Left lung (tissue), 10 donors: ENCODE data around the gene NWD2. TPM values are rescaled to one million over a fixed set of nuclear protein-coding genes. Genes with fewer than 3 reads are reported as not detected.

Source experiments
- ATAC-seq: fragments of 200-7000 bp; cut with Tn5 transposase; one replicate; pipeline ENCODE4 v1.9.1; 2020; ENCODE audit warnings: moderate library complexity
- DNase-seq, 4 donors: peaks; one replicate each; pipeline ENCODE4 v3.0.0-alpha.2; 2013 to 2020
- H3K27ac ChIP-seq, 2 donors: fragments of 200-600 bp; sonication (generic) in 1 of 2; one replicate each; pipeline versions ENCODE4 v1.5.0 to v1.8.0; 2020 to 2021
- H3K27me3 ChIP-seq, 2 donors: fragments of 200-600 bp; sonication (generic) in 1 of 2; one replicate each; pipeline versions ENCODE4 v1.5.0 to v1.8.0; 2020 to 2021
- H3K36me3 ChIP-seq, 2 donors: fragments of 200-600 bp; sonication (generic) in 1 of 2; one replicate each; pipeline versions ENCODE4 v1.5.0 to v1.8.0; 2020 to 2021
- H3K4me1 ChIP-seq, 2 donors: fragments of 200-600 bp; one replicate each; pipeline ENCODE4 v1.8.0; 2021
- H3K4me3 ChIP-seq, 2 donors: fragments of 200-600 bp; sonication (generic) in 1 of 2; one replicate each; pipeline versions ENCODE4 v1.5.0 to v1.8.0; 2020 to 2021; ENCODE audit warnings: mild to moderate bottlenecking in 1 of 2
- H3K9me3 ChIP-seq, 2 donors: fragments of 200-600 bp; sonication (generic) in 1 of 2; one replicate each; pipeline versions ENCODE4 v1.5.0 to v1.8.0; 2020 to 2021
- CTCF ChIP-seq, 2 donors: fragments of 200-600 bp; sonication (generic) in 1 of 2; IDR thresholded peaks; one replicate each; pipeline versions ENCODE4 v1.5.0 to v1.8.0; 2021; ENCODE audit warnings: antibody characterized with exemption in 2 of 2
- intact Hi-C, 2 donors: fragments of 100-400 bp; cut with DNase I; formaldehyde crosslinking; loops; one replicate each; pipeline versions ENCODE4 v1.11.2 to v1.14.2; 2022
- polyA plus RNA-seq, 6 donors: library from polyadenylated mRNA; unstranded; fragments of 120-200 nt; gene quantifications; one replicate each; pipeline ENCODE4 v1.2.1, GENCODE V29; 2013; ENCODE audit not compliant: insufficient read length in 6 of 6
- total RNA-seq, 2 donors: library from RNA; stranded (reverse); fragmentation: NEBNext Ultra II Directional; extraction: Animal tissue kit (Norgen Biotek cat#: 25700); gene quantifications; one replicate each; pipeline ENCODE4 v1.2.1, GENCODE V29; 2021
- donor health status: DM: no; HTN: yes; CAD: no.
- donor health status: DM: no; HTN: no; CAD: no.

NWD2 gene
- total and polyA plus RNA-seq, 8 donors = 0.01 to 0.03 (median 0.03) TPM; not detected in 3

- Histone ChIP-seq H3K4me3 (peak overlapping the region; percentile 41 to 44), H3K27me3 (peaks cover 16 to 64% of the 10 kb centered on the region in 2 donors), H3K4me1 (peaks cover 0 to 11% of the 10 kb centered on the region in 2 donors), H3K9me3 (no peaks in the 10 kb centered on the region), H3K36me3 (no peaks in the 10 kb centered on the region), H3K27ac (peak overlapping the region in 1 of 2 donors; percentile 48)
- ATAC-seq (no peak), DNase-seq (no peak)
- intact Hi-C loops = no loop called here
- TF ChIP-seq CTCF (IDR thresholded peaks at IDR 0.05) = no peak
Measured at GRCh38 chr4:37453999-37454800, 209.7 kb downstream of the NWD2 start.

GRCh38 chr4:37455301-37456131 lies 211.0 kb downstream of the NWD2 start:
- no peaks in the 10 kb centered on the region for H3K36me3 ChIP-seq
- ATAC-seq (peak; percentile 54), DNase-seq (no peak)
- intact Hi-C loops = no loop called here
- H3K4me3 ChIP-seq = peak overlapping the region in 1 of 2 donors; percentile 44
- TF ChIP-seq CTCF (IDR thresholded peaks at IDR 0.05) = no peak
- H3K9me3 ChIP-seq = no peaks in the 10 kb centered on the region
- H3K27ac ChIP-seq = peak overlapping the region in 1 of 2 donors; percentile 28
- H3K4me1 ChIP-seq = peaks cover 0 to 11% of the 10 kb centered on the region in 2 donors
- H3K27me3 ChIP-seq = peaks cover 16 to 59% of the 10 kb centered on the region in 2 donors

- intact Hi-C loops = no loop called here
- H3K36me3 ChIP-seq = no peaks in the 10 kb centered on the region
- H3K4me1 ChIP-seq = no peaks in the 10 kb centered on the region
- no peak overlapping the region for H3K4me3 ChIP-seq
- no peak for TF ChIP-seq CTCF (IDR thresholded peaks at IDR 0.05)
- H3K27me3 ChIP-seq = no peaks in the 10 kb centered on the region
- H3K9me3 ChIP-seq = no peaks in the 10 kb centered on the region
- no peak for ATAC-seq
- H3K27ac ChIP-seq = no peak overlapping the region
- no peak for DNase-seq
Measured at GRCh38 chr4:37461801-37462200, 217.3 kb downstream of the NWD2 start.

GRCh38 chr4:37463033-37463856 lies 218.7 kb downstream of the NWD2 start:
- intact Hi-C loops = no loop called here

More at GRCh38 chr4:37463033-37463856, 218.7 kb downstream of the NWD2 start:
- no peaks in the 10 kb centered on the region for H3K27me3 ChIP-seq
- ATAC-seq (peak; percentile 23), DNase-seq (no peak)
- H3K27ac ChIP-seq = no peak overlapping the region
- H3K9me3 ChIP-seq = no peaks in the 10 kb centered on the region
- H3K36me3 ChIP-seq = no peaks in the 10 kb centered on the region
- no peaks in the 10 kb centered on the region for H3K4me1 ChIP-seq
- TF ChIP-seq CTCF (IDR thresholded peaks at IDR 0.05) = no peak
- H3K4me3 ChIP-seq = no peak overlapping the region
